IMR-90 (cell line): ENCODE results near the gene SYMPK. TPM values are rescaled to one million over a fixed set of nuclear protein-coding genes. Genes with fewer than 3 reads are reported as not detected.

Source experiments
- ATAC-seq: fragments of 200-7000 bp; cut with Tn5 transposase; 2 replicates; pipeline ENCODE4 v1.9.1; 2020; ENCODE audit warnings: low read depth, mild to moderate bottlenecking, moderate library complexity
- BruUV-seq: library from RNA; stranded (reverse); fragments of 400-500 nt; replicated peaks from 2 replicates; lab custom pipeline; 2021; lab: Mats Ljungman, UMichigan
- CTCF ChIA-PET: fragments of 300-600 bp; formaldehyde crosslinking; extraction: SDS; loops from one replicate; lab custom pipeline; 2021; ENCODE audit warnings: antibody characterized with exemption; lab: Yijun Ruan, JAX
- POLR2A ChIA-PET: fragments of 300-600 bp; sonication (Branson Sonifier 250); formaldehyde crosslinking; loops from one replicate; lab custom pipeline; 2022; ENCODE audit warnings: antibody characterized with exemption; ENCODE audit not compliant: unreplicated experiment; lab: Charles Lee
- DNase-seq: peaks from one replicate; pipeline ENCODE4 v3.0.0; 2013
- H2AFZ ChIP-seq: replicated peaks from 2 replicates; pipeline ENCODE3; 2013; ENCODE audit warnings: low read length, mild to moderate bottlenecking; ENCODE audit not compliant: poor library complexity
- H2AK5ac ChIP-seq: 2 replicates; pipeline ENCODE4 v1.6.1; 2013; ENCODE audit warnings: low read depth, low read length, inconsistent platforms
- H2AK9ac ChIP-seq: replicated peaks from 2 replicates; pipeline ENCODE3; 2013; ENCODE audit warnings: mild to moderate bottlenecking, low read depth, low read length, moderate library complexity; ENCODE audit not compliant: poor library complexity
- H2BK120ac ChIP-seq: 2 replicates; pipeline ENCODE4 v1.6.1; 2013; ENCODE audit warnings: low read depth, low read length, inconsistent platforms
- H2BK15ac ChIP-seq: 3 replicates; pipeline ENCODE4 v1.6.1; 2013; ENCODE audit warnings: low read depth, low read length, inconsistent platforms
- H2BK20ac ChIP-seq: 2 replicates; pipeline ENCODE4 v1.6.1; 2013; ENCODE audit warnings: low read depth, mild to moderate bottlenecking, inconsistent platforms, low read length, moderate library complexity
- H2BK5ac ChIP-seq: 2 replicates; pipeline ENCODE4 v1.6.1; 2013; ENCODE audit warnings: mild to moderate bottlenecking, low read depth, low read length, inconsistent platforms; ENCODE audit not compliant: poor library complexity, severe bottlenecking
- H3K14ac ChIP-seq: replicated peaks from 2 replicates; pipeline ENCODE4 v1.6.1; 2013; ENCODE audit warnings: low read depth, low read length, inconsistent platforms
- H3K18ac ChIP-seq: 2 replicates; pipeline ENCODE4 v1.6.1; 2013; ENCODE audit warnings: low read depth, low read length, control low read depth
- H3K23ac ChIP-seq: 2 replicates; pipeline ENCODE4 v1.6.1; 2013; ENCODE audit warnings: low read depth, low read length, inconsistent platforms
- H3K27ac ChIP-seq: 2 replicates; pipeline ENCODE4 v1.5.1; 2013; ENCODE audit warnings: mild to moderate bottlenecking, control low read depth, low read length; ENCODE audit not compliant: insufficient read depth
- H3K27me3 ChIP-seq: 2 replicates; pipeline ENCODE4 v1.6.1; 2013; ENCODE audit warnings: low read length; ENCODE audit not compliant: control insufficient read depth, insufficient read depth
- H3K36me3 ChIP-seq: 2 replicates; pipeline ENCODE4 v1.6.1; 2013; ENCODE audit warnings: low read length, mixed read lengths; ENCODE audit not compliant: control insufficient read depth, insufficient read depth
- H3K4ac ChIP-seq: 2 replicates; pipeline ENCODE4 v1.6.1; 2013; ENCODE audit warnings: low read depth, low read length, inconsistent platforms
- H3K4me1 ChIP-seq: 2 replicates; pipeline ENCODE4 v1.6.1; 2013; ENCODE audit warnings: low read length, mixed read lengths; ENCODE audit not compliant: control insufficient read depth, insufficient read depth
- H3K4me2 ChIP-seq: 2 replicates; pipeline ENCODE4 v1.6.1; 2013; ENCODE audit warnings: low read depth, mild to moderate bottlenecking, control low read depth, low read length, moderate library complexity
- H3K4me3 ChIP-seq: 2 replicates; pipeline ENCODE4 v1.5.1; 2013; ENCODE audit warnings: low read depth, mild to moderate bottlenecking, control low read depth, low read length, moderate library complexity; ENCODE audit not compliant: insufficient read depth
- H3K56ac ChIP-seq: 2 replicates; pipeline ENCODE4 v1.6.1; 2013; ENCODE audit warnings: low read length, inconsistent platforms; ENCODE audit not compliant: insufficient read depth; ENCODE audit errors: extremely low read depth
- H3K79me1 ChIP-seq, 2 experiments: 2 replicates each; pipeline ENCODE4 v1.6.1; 2013; ENCODE audit warnings: low read length in 2 of 2, inconsistent platforms in 1 of 2, low read depth in 1 of 2
- H3K9ac ChIP-seq: 2 replicates; pipeline ENCODE4 v1.6.1; 2013; ENCODE audit warnings: low read depth, low read length, control low read depth
- H3K9me1 ChIP-seq: 2 replicates; pipeline ENCODE4 v1.6.1; 2013; ENCODE audit warnings: low read length, inconsistent platforms; ENCODE audit not compliant: insufficient read depth
- H3K9me3 ChIP-seq: 2 replicates; pipeline ENCODE4 v1.6.1; 2013; ENCODE audit warnings: low read length; ENCODE audit not compliant: control insufficient read depth, insufficient read depth
- H4K20me1 ChIP-seq: 2 replicates; pipeline ENCODE4 v1.6.1; 2013; ENCODE audit warnings: low read length, inconsistent platforms; ENCODE audit not compliant: insufficient read depth
- H4K5ac ChIP-seq: 2 replicates; pipeline ENCODE4 v1.6.1; 2013; ENCODE audit warnings: mild to moderate bottlenecking, low read depth, low read length, control low read depth
- H4K8ac ChIP-seq, 2 experiments: 2 replicates each; pipeline ENCODE4 v1.6.1; 2013; ENCODE audit warnings: low read depth in 2 of 2, low read length in 2 of 2, control low read depth in 1 of 2, inconsistent platforms in 1 of 2
- H4K91ac ChIP-seq: 2 replicates; pipeline ENCODE4 v1.6.1; 2013; ENCODE audit warnings: low read depth, low read length, inconsistent platforms; ENCODE audit not compliant: insufficient read depth
- BHLHE40 ChIP-seq: fragments of 150-350 bp; IDR thresholded peaks from 2 replicates; pipeline ENCODE4 v1.6.1; 2016; ENCODE audit warnings: mild to moderate bottlenecking, low read depth, low read length
- CEBPB ChIP-seq: IDR thresholded peaks from 2 replicates; pipeline ENCODE4 v1.6.1; 2012; ENCODE audit warnings: low read depth, low read length, improper control_type of control experiment
- CHD1 ChIP-seq: IDR thresholded peaks from 2 replicates; pipeline ENCODE4 v1.6.1; 2012; ENCODE audit warnings: low read depth, low read length, improper control_type of control experiment
- CTCF ChIP-seq: conservative IDR thresholded peaks from 2 replicates; pipeline ENCODE4 v1.5.1; 2012; ENCODE audit warnings: mild to moderate bottlenecking, low read depth, low read length, improper control_type of control experiment
- NFE2L2 ChIP-seq: fragments of 150-350 bp; IDR thresholded peaks from 2 replicates; pipeline ENCODE4 v1.6.1; 2016; ENCODE audit warnings: low read depth, mild to moderate bottlenecking, low read length
- WGBS, 2 experiments: methylation state at CpG; one replicate each; pipeline versions ENCODE4 v1.1.5 to v1.1.7; 2013; ENCODE audit warnings: missing lambda C conversion rate in 2 of 2; ENCODE audit not compliant: insufficient read length in 1 of 2; ENCODE audit errors: extremely low coverage in 2 of 2; 5-methylcytosine and 5-hydroxymethylcytosine counted together
- dilution Hi-C: fragments of 300-500 bp; cut with HindIII; formaldehyde crosslinking; loops from one replicate; pipeline ENCODE4 v1.14.3; 2018; ENCODE audit warnings: low sequenced_read_pairs; ENCODE audit not compliant: unreplicated experiment
- in situ Hi-C: fragments of 300-500 bp; cut with MboI; formaldehyde crosslinking; loops from 3 replicates; pipeline ENCODE4 v1.14.3; 2019; ENCODE audit warnings: low sequenced_read_pairs, inconsistent platforms, mixed read lengths
- intact Hi-C: fragments of 100-400 bp; cut with micrococcal nuclease; formaldehyde crosslinking; loops from 2 replicates; pipeline ENCODE4 v1.10.0; 2022
- polyA plus RNA-seq, 3 experiments: library from polyadenylated mRNA; depleted of rRNA; stranded (reverse); fragments of >200 nt; gene quantifications; 2 replicates each; pipeline ENCODE4 v1.2.3, GENCODE V29; 2012; ENCODE audit warnings: low replicate concordance in 1 of 3
- total RNA-seq: library from RNA; depleted of rRNA; stranded (reverse); fragments of >200 nt; gene quantifications from 2 replicates; pipeline ENCODE4 v1.2.3, GENCODE V29; 2012

SYMPK gene
- total and polyA plus RNA-seq, 2 of the 4 experiments (the other 2 are of a cell fraction): 35.3 to 71.5 TPM

- dilution Hi-C loops: no loop called here
- no TSS peak for BruUV-seq
- intact Hi-C loops: loop anchor here (2.0 kb wide), 1 partner anchor 25 kb away; the partner anchor contains the start of gene IRF2BP1
These were observed 730 bp downstream of the SYMPK start for GRCh38 chr19:45862271-45862563.

More at GRCh38 chr19:45862271-45862563, 730 bp downstream of the SYMPK start:
- peak overlapping the region; percentile 72 for H3K4me3 ChIP-seq
- POLR2A ChIA-PET: no interaction called here
- CTCF ChIA-PET: no interaction called here
- H4K91ac ChIP-seq: peak overlapping the region; percentile 68
- 0 out of 2 replicates have a peak overlapping the region, but pooled peaks have one; percentile 13 for H2BK120ac ChIP-seq
- H2AK5ac ChIP-seq: peak overlapping the region; percentile 90
- peak overlapping the region; percentile 69 for H3K56ac ChIP-seq
- H3K4me2 ChIP-seq: peak overlapping the region; percentile 84
- in situ Hi-C loops: no loop called here
- H3K9me1 ChIP-seq: no peaks in the 10 kb centered on the region
- ATAC-seq (no peak; the same call in 1 of the 2 replicates), DNase-seq (no peak)
- H3K79me1 ChIP-seq: peaks cover 17 to 34% of the 10 kb centered on the region in 2 experiments
- H2BK5ac ChIP-seq: peak overlapping the region; percentile 76
- H3K14ac ChIP-seq: peak overlapping the region; percentile 78
- peaks cover 14% of the 10 kb centered on the region for H3K36me3 ChIP-seq
- H3K27me3 ChIP-seq: peaks cover 38% of the 10 kb centered on the region
- H3K27ac ChIP-seq: peak overlapping the region; percentile 88
- WGBS, 2 experiments: no CpG with 5 or more reads among the region's 11 CpGs
- peak overlapping the region; percentile 66 for H3K23ac ChIP-seq
- H2AFZ ChIP-seq: peak overlapping the region; percentile 96
- peaks cover 17% of the 10 kb centered on the region for H4K20me1 ChIP-seq
- peak overlapping the region; percentile 81 for H3K4ac ChIP-seq
- no peaks in the 10 kb centered on the region for H3K4me1 ChIP-seq
- 0 out of 3 replicates have a peak overlapping the region, but pooled peaks have one; percentile 12 for H2BK15ac ChIP-seq
- peak overlapping the region; percentile 59 for H4K5ac ChIP-seq
- H2AK9ac ChIP-seq: peak overlapping the region; percentile 99
- peaks cover 2% of the 10 kb centered on the region; the same call in 1 of the 2 replicates for H3K9me3 ChIP-seq
- H4K8ac ChIP-seq: peak overlapping the region; percentile 52 to 95
- H2BK20ac ChIP-seq: no peak overlapping the region
- TF ChIP-seq BHLHE40 (0 out of 2 replicates have a peak, but pooled peaks have one; percentile 55), CHD1 (no peak), CTCF (no peak), NFE2L2 (no peak), CEBPB (no peak)
- peak overlapping the region; percentile 6 for H3K18ac ChIP-seq
- peak overlapping the region; percentile 85 for H3K9ac ChIP-seq
